Vagina (tissue), 2 donors: ENCODE data around the gene ENTHD1.

ENCODE experiments used
- POLR2A ChIP-seq, 2 donors: fragments of 450-650 bp; IDR thresholded peaks; one replicate each; pipeline ENCODE4 v1.6.1; 2017; ENCODE audit warnings: antibody characterized with exemption in 2 of 2, mild to moderate bottlenecking in 2 of 2, moderate library complexity in 2 of 2
- TF ChIP-seq, protein P1 (sequence below), 3 experiments: fragments of 450-650 bp in 2 of 3; fragments of 200-600 bp in 1 of 3; sonication (generic) in 1 of 3; IDR thresholded peaks; one replicate each; pipeline ENCODE4 v1.5.1; 2017 to 2019; ENCODE audit warnings: antibody characterized with exemption in 3 of 3, mild to moderate bottlenecking in 2 of 3, moderate library complexity in 2 of 3

DNA sequence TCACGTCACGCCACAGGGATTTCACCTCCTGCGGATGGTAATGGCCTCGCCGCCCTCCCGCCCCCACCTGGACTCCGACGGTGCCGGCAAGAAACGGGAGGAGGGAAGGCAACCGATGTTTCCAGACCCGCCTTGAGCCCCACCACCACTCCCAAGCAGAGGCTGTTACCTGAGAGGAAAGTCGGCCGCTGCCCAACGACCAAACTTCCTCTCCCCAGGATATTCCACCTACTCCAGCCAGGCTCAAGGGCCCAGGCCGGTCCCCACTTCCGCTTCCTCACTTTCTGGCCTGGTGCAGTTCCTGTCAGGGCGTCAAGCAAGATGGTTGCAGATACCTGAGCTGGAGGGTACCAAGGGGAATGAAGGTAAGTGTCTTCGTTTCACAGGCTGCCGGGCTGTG is at the start of gene ENTHD1:
- TF ChIP-seq POLR2A (IDR thresholded peaks at IDR 0.05) = no peak
- TF ChIP-seq, protein P1, sequence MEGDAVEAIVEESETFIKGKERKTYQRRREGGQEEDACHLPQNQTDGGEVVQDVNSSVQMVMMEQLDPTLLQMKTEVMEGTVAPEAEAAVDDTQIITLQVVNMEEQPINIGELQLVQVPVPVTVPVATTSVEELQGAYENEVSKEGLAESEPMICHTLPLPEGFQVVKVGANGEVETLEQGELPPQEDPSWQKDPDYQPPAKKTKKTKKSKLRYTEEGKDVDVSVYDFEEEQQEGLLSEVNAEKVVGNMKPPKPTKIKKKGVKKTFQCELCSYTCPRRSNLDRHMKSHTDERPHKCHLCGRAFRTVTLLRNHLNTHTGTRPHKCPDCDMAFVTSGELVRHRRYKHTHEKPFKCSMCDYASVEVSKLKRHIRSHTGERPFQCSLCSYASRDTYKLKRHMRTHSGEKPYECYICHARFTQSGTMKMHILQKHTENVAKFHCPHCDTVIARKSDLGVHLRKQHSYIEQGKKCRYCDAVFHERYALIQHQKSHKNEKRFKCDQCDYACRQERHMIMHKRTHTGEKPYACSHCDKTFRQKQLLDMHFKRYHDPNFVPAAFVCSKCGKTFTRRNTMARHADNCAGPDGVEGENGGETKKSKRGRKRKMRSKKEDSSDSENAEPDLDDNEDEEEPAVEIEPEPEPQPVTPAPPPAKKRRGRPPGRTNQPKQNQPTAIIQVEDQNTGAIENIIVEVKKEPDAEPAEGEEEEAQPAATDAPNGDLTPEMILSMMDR (IDR thresholded peaks at IDR 0.05) = no peak
